Left renal pelvis (tissue), 4 donors: ENCODE results near the gene DHRS1. TPM values are rescaled to one million over a fixed set of nuclear protein-coding genes. Genes with fewer than 3 reads are reported as not detected.

Experiments used
- DNase-seq, 4 donors: peaks; one replicate each; pipeline ENCODE4 v3.0.0-alpha.2; 2013; ENCODE audit warnings: low read depth in 4 of 4, low spot score in 3 of 4
- polyA plus RNA-seq, 4 donors: library from polyadenylated mRNA; unstranded; fragments of 120-200 nt; gene quantifications; one replicate each; pipeline ENCODE4 v1.2.1, GENCODE V29; 2013; ENCODE audit not compliant: insufficient read length in 4 of 4

Gene DHRS1
- 10 to 100 TPM; 27.8 to 54.8 (median 43.2) TPM for polyA plus RNA-seq

GRCh38 chr14:24299255-24300191 lies at the start of gene DHRS1, which contains the start of gene NOP9:
Gene DHRS1, minus strand, starts transcription at chr14:24299780. Its CDS starts 674 bp downstream, at chr14:24299106.
Gene NOP9, plus strand, starts transcription at chr14:24299850. Its CDS starts 105 bp downstream, at chr14:24299955.
- peak; percentile 75 to 85 (median 78) for DNase-seq

- DNase-seq: no peak
Measured at GRCh38 chr14:24348186-24348585, 48.6 kb upstream of the DHRS1 start.

GRCh38 chr14:24347134-24347533 lies 47.6 kb upstream of the DHRS1 start:
- DNase-seq: no peak

- no peak for DNase-seq
Measured at GRCh38 chr14:24343795-24344660, 44.4 kb upstream of the DHRS1 start.

GRCh38 chr14:24342889-24343288 lies 43.3 kb upstream of the DHRS1 start:
- DNase-seq: no peak

GRCh38 chr14:24340606-24341005 lies 41.0 kb upstream of the DHRS1 start:
- DNase-seq: no peak

GRCh38 chr14:24339284-24340151 lies 39.9 kb upstream of the DHRS1 start, which contains the start of gene RIPK3:
Gene RIPK3, minus strand, starts transcription at chr14:24339991. Its CDS starts 165 bp downstream, at chr14:24339826.
- no peak for DNase-seq

- DNase-seq: no peak
Measured at GRCh38 chr14:24338843-24339242, 39.3 kb upstream of the DHRS1 start.

GRCh38 chr14:24337824-24338175 lies 38.2 kb upstream of the DHRS1 start:
- DNase-seq: no peak

GRCh38 chr14:24337144-24337823 lies 37.7 kb upstream of the DHRS1 start:
- no peak for DNase-seq

- no peak for DNase-seq
Measured at GRCh38 chr14:24335461-24336171, 36.0 kb upstream of the DHRS1 start.

GRCh38 chr14:24334431-24335291 lies 35.1 kb upstream of the DHRS1 start, which contains the start of gene ADCY4:
Gene ADCY4, minus strand, starts transcription at chr14:24335071. Its CDS starts 419 bp downstream, at chr14:24334652.
- DNase-seq: no peak

GRCh38 chr14:24332268-24332993 lies 32.9 kb upstream of the DHRS1 start:
- DNase-seq: no peak

- no peak for DNase-seq
Measured at GRCh38 chr14:24331731-24332267, 32.2 kb upstream of the DHRS1 start.

GRCh38 chr14:24330973-24331674 lies 31.5 kb upstream of the DHRS1 start:
- DNase-seq: no peak

- DNase-seq: no peak
Measured at GRCh38 chr14:24329736-24330135, 30.2 kb upstream of the DHRS1 start.
